PC-9 (cell line): ENCODE data around the gene ZRANB1.

ENCODE experiments used
- CTCF ChIP-seq: fragments of 200-600 bp; sonication (generic); conservative IDR thresholded peaks from 2 replicates; pipeline ENCODE4 v1.6.1; 2017; ENCODE audit warnings: mixed run types, antibody characterized with exemption, mild to moderate bottlenecking, moderate library complexity
- EZH2 ChIP-seq: fragments of 200-600 bp; sonication (generic); IDR thresholded peaks from 2 replicates; pipeline ENCODE4 v1.8.0; 2017; ENCODE audit warnings: antibody characterized with exemption, low read depth

GRCh38 chr10:125023255-125023654 lies 81.3 kb downstream of the ZRANB1 start:
- TF ChIP-seq CTCF (no peak), EZH2 (no peak)
